ENCODE data around the gene CADM1. TPM values are rescaled to one million over a fixed set of nuclear protein-coding genes. Genes with fewer than 3 reads are reported as not detected.

Gene CADM1
- total and polyA plus RNA-seq, 10 of the 15 experiments (the other 5 are each of a cell fraction or from before 2014, with no cell fraction given): 0.03 to 0.48 (median 0.15) TPM; not detected in 3

DNA sequence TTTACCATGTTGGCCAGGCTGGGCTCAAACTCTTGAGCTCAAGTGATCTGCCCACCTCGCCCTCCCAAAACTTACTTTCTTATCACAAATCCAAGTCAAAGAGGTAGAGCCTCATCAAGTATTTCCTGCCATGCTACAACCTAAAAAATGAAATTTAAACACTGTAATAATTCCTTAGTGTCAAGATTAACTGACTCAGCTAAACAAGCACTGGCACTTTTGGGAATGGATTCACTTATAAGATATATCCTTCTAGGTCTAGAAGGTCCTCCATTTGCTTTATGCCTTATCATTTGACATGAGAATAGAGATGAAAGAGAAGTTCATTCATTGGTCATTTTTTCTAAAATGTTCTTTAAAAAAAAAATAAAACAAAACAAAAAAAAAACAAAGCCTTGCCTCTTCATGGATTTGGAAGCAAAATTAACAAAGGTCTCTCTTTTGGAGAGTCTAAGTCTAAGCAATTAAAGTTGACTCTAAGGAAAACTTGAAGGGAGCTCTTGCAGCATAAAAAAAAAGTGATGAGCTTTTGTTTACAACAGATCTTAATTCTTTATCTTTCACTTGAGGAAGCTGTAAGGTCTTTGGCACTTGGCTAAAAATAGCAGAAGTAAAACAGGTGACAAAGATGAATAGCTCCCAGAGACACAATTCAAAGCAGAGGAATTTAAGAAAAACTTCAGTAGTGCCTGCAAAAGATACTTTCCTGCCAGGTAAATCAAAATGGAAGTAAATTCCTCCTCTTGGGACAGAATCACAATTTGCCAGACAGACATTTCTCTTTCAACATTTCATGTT lies 50.3 kb downstream of the CADM1 start:
- Histone ChIP-seq H3K4me3 (no peak overlapping the region), H3K9me3 (replicated peaks; ENCODE audit: control insufficient read depth, insufficient read depth, low read length) (no peaks in the 10 kb centered on the region), H3K79me2 (ENCODE audit: control insufficient read depth, insufficient read depth, low read length) (no peaks in the 10 kb centered on the region), H3K36me3 (ENCODE audit: control insufficient read depth in 2 of 2, insufficient read depth in 2 of 2, low read length in 1 of 2) (no peaks in the 10 kb centered on the region), H3K27me3 (replicated peaks in 1 of 2; ENCODE audit: control insufficient read depth in 2 of 2, insufficient read depth in 2 of 2, low read length in 1 of 2) (peaks cover 0 to 6% of the 10 kb centered on the region in 2 experiments; a peak in 1 of 4 replicates), H3K9ac (ENCODE audit: control insufficient read depth, insufficient read depth, low read length) (no peak overlapping the region), H2AFZ (ENCODE audit: control insufficient read depth, low read depth, low read length) (no peak overlapping the region), H4K20me1 (ENCODE audit: control insufficient read depth, insufficient read depth) (no peaks in the 10 kb centered on the region), H3K27ac (ENCODE audit: control insufficient read depth, insufficient read depth) (no peak overlapping the region), H3K4me1 (ENCODE audit: control insufficient read depth, insufficient read depth, low read length) (no peaks in the 10 kb centered on the region), H3K4me2 (ENCODE audit: control insufficient read depth, insufficient read depth) (no peak overlapping the region)
- intact Hi-C loops (cut with micrococcal nuclease; ENCODE audit: unreplicated experiment): no loop called here
- DNase-seq (ENCODE audit: low read depth, low spot score): no peak
- ChIA-PET CTCF (no interaction called here), SMC1A (ENCODE audit: uncharacterized antibody, unreplicated experiment) (interaction anchor here (1.0 to 1.4 kb wide), 2 partner anchors 10 to 43 kb away, joined by 3 read pairs; no protein-coding TSS in a partner anchor), RAD21 (ENCODE audit: unreplicated experiment) (no interaction called here), POLR2A (no interaction called here)
- 0% methylated on average over 1 of the region's 1 CpG for WGBS (ENCODE audit: insufficient coverage, insufficient replicate concordance, low lambda C conversion rate, missing lambda C conversion rate)
- no TSS peak for BruUV-seq (replicated peaks)
- FAIRE-seq: no peak
- in situ Hi-C loops (cut with MboI): no loop called here
- no peak for ATAC-seq
- TF ChIP-seq IRF4 (IDR thresholded peaks at IDR 0.05; ENCODE audit: low read depth, low read length) (no peak), SUPT20H (IDR thresholded peaks at IDR 0.05; ENCODE audit: borderline replicate concordance, control insufficient read depth, low read depth, low read length) (no peak), HCFC1 (IDR thresholded peaks at IDR 0.05; ENCODE audit: low read length) (no peak), FOS (IDR thresholded peaks at IDR 0.05; ENCODE audit: borderline replicate concordance, extremely low read depth, insufficient read length) (no peak), RCOR1 (conservative IDR thresholded peaks at IDR 0.05; ENCODE audit: low read depth, low read length) (no peak), BACH1 (IDR thresholded peaks at IDR 0.05; ENCODE audit: borderline replicate concordance) (no peak), SUZ12 (IDR thresholded peaks at IDR 0.05; ENCODE audit: unreplicated experiment) (no peak), ESRRA (IDR thresholded peaks at IDR 0.05; ENCODE audit: low read length) (no peak), BMI1 (IDR thresholded peaks at IDR 0.05; ENCODE audit: borderline replicate concordance) (no peak), PML (IDR thresholded peaks at IDR 0.05; ENCODE audit: low read length) (no peak), POLR2AphosphoS5 (IDR thresholded peaks at IDR 0.05; ENCODE audit: low read length) (no peak), YBX1 (IDR thresholded peaks at IDR 0.05) (no peak), SPI1 (IDR thresholded peaks at IDR 0.05; ENCODE audit: borderline replicate concordance, insufficient read depth, low read depth, low read length) (no peak)
- TF ChIP-seq, protein P1, sequence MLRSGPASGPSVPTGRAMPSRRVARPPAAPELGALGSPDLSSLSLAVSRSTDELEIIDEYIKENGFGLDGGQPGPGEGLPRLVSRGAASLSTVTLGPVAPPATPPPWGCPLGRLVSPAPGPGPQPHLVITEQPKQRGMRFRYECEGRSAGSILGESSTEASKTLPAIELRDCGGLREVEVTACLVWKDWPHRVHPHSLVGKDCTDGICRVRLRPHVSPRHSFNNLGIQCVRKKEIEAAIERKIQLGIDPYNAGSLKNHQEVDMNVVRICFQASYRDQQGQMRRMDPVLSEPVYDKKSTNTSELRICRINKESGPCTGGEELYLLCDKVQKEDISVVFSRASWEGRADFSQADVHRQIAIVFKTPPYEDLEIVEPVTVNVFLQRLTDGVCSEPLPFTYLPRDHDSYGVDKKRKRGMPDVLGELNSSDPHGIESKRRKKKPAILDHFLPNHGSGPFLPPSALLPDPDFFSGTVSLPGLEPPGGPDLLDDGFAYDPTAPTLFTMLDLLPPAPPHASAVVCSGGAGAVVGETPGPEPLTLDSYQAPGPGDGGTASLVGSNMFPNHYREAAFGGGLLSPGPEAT (IDR thresholded peaks at IDR 0.05; ENCODE audit: low read depth): no peak
- TF ChIP-seq, protein P2, sequence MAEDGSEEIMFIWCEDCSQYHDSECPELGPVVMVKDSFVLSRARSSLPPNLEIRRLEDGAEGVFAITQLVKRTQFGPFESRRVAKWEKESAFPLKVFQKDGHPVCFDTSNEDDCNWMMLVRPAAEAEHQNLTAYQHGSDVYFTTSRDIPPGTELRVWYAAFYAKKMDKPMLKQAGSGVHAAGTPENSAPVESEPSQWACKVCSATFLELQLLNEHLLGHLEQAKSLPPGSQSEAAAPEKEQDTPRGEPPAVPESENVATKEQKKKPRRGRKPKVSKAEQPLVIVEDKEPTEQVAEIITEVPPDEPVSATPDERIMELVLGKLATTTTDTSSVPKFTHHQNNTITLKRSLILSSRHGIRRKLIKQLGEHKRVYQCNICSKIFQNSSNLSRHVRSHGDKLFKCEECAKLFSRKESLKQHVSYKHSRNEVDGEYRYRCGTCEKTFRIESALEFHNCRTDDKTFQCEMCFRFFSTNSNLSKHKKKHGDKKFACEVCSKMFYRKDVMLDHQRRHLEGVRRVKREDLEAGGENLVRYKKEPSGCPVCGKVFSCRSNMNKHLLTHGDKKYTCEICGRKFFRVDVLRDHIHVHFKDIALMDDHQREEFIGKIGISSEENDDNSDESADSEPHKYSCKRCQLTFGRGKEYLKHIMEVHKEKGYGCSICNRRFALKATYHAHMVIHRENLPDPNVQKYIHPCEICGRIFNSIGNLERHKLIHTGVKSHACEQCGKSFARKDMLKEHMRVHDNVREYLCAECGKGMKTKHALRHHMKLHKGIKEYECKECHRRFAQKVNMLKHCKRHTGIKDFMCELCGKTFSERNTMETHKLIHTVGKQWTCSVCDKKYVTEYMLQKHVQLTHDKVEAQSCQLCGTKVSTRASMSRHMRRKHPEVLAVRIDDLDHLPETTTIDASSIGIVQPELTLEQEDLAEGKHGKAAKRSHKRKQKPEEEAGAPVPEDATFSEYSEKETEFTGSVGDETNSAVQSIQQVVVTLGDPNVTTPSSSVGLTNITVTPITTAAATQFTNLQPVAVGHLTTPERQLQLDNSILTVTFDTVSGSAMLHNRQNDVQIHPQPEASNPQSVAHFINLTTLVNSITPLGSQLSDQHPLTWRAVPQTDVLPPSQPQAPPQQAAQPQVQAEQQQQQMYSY (CRISPR knock-in tag; IDR thresholded peaks at IDR 0.05): no peak
- TF ChIP-seq, protein P3, sequence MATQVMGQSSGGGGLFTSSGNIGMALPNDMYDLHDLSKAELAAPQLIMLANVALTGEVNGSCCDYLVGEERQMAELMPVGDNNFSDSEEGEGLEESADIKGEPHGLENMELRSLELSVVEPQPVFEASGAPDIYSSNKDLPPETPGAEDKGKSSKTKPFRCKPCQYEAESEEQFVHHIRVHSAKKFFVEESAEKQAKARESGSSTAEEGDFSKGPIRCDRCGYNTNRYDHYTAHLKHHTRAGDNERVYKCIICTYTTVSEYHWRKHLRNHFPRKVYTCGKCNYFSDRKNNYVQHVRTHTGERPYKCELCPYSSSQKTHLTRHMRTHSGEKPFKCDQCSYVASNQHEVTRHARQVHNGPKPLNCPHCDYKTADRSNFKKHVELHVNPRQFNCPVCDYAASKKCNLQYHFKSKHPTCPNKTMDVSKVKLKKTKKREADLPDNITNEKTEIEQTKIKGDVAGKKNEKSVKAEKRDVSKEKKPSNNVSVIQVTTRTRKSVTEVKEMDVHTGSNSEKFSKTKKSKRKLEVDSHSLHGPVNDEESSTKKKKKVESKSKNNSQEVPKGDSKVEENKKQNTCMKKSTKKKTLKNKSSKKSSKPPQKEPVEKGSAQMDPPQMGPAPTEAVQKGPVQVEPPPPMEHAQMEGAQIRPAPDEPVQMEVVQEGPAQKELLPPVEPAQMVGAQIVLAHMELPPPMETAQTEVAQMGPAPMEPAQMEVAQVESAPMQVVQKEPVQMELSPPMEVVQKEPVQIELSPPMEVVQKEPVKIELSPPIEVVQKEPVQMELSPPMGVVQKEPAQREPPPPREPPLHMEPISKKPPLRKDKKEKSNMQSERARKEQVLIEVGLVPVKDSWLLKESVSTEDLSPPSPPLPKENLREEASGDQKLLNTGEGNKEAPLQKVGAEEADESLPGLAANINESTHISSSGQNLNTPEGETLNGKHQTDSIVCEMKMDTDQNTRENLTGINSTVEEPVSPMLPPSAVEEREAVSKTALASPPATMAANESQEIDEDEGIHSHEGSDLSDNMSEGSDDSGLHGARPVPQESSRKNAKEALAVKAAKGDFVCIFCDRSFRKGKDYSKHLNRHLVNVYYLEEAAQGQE (IDR thresholded peaks at IDR 0.05; ENCODE audit: low read depth, low read length): no peak
